Adrenal gland (tissue), 5 donors: ENCODE data around the gene PZP.

ENCODE experiments used
- POLR2A ChIP-seq, 2 donors: fragments of 450-650 bp; IDR thresholded peaks; one replicate each; pipeline ENCODE4 v1.6.1; 2017; ENCODE audit warnings: antibody characterized with exemption in 2 of 2, mild to moderate bottlenecking in 2 of 2, moderate library complexity in 1 of 2
- TF ChIP-seq, protein P1 (sequence below), 6 experiments: fragments of 450-650 bp in 4 of 6; fragments of 200-600 bp in 2 of 6; sonication (generic) in 1 of 6; IDR thresholded peaks; 1 replicate in 5 of 6; 2 replicates in 1 of 6; pipeline versions ENCODE4 v1.5.1 to v1.8.0; 2016 to 2021; ENCODE audit warnings: antibody characterized with exemption in 6 of 6, mild to moderate bottlenecking in 2 of 6, moderate library complexity in 1 of 6
- donor health status: DM: no; HTN: no; CAD: no.

DNA sequence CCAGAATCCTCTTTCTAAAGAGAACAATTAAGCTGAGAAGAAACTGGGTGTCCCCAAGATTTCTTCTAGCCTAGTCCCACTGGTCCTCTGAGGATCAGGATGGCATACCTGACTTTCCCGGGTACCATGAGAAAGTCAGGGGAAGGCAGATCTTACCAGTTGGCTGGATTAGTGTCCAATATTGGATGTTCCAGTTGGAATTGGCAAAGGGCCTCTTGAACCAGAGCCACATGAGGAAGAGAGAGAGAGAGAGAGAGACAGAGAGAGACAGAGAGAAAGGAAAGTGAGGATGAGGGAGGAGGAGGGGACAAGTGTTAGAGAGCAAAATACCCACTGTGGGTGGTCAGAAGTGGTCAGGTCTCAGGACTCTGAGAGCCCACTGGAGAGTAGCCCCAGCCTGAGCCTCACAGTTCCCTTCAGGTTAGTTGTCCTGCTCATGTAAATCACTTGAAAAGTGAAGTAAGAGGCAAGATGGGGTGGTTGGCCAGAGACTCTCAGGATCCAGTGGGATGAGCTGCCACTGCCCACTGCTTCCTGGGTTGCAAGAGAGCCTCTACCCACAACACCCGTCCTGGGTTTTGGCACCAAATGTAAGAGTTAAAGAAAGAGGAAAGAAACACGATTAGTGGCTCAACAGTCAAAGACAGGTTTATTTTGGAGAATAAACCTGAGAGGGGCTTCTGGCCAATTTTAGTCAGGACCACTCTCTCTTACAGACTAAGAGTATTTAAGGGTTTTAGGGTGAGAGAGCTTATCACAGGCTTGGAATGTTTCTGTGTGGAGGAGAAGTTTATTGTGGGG is 64.1 kb downstream of the PZP start:
- TF ChIP-seq, protein P1, sequence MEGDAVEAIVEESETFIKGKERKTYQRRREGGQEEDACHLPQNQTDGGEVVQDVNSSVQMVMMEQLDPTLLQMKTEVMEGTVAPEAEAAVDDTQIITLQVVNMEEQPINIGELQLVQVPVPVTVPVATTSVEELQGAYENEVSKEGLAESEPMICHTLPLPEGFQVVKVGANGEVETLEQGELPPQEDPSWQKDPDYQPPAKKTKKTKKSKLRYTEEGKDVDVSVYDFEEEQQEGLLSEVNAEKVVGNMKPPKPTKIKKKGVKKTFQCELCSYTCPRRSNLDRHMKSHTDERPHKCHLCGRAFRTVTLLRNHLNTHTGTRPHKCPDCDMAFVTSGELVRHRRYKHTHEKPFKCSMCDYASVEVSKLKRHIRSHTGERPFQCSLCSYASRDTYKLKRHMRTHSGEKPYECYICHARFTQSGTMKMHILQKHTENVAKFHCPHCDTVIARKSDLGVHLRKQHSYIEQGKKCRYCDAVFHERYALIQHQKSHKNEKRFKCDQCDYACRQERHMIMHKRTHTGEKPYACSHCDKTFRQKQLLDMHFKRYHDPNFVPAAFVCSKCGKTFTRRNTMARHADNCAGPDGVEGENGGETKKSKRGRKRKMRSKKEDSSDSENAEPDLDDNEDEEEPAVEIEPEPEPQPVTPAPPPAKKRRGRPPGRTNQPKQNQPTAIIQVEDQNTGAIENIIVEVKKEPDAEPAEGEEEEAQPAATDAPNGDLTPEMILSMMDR (IDR thresholded peaks at IDR 0.05): no peak
- no peak for TF ChIP-seq POLR2A (IDR thresholded peaks at IDR 0.05)
